ENCODE data around the gene STAP2. TPM values are rescaled to one million over a fixed set of nuclear protein-coding genes. Genes with fewer than 3 reads are reported as not detected.
"Not testable (repeated sequence)": the region's sequence is repeated elsewhere in the genome, so short reads cannot be mapped to it uniquely, and the experiment has no call there.

Gene STAP2
- total and polyA plus RNA-seq, 8 donors = 17.4 to 65.5 (median 26.9) TPM

GRCh38 chr19:4350726-4351125 is 12.1 kb upstream of the STAP2 start:
- Histone ChIP-seq H3K36me3 (no peaks in the 10 kb centered on the region), H3K4me1 (peaks cover 0 to 3% (median 0%) of the 10 kb centered on the region in 3 donors), H3K27me3 (no peaks in the 10 kb centered on the region), H3K4me3 (no peak overlapping the region), H3K27ac (no peak overlapping the region), H3K9me3 (no peaks in the 10 kb centered on the region)
- ATAC-seq = no peak
- no peak for DNase-seq
- no peak for FAIRE-seq
- no peak for TF ChIP-seq CTCF (IDR thresholded peaks at IDR 0.05)
- 96% methylated on average over 9 of the region's 9 CpGs for WGBS, 2 donors
- intact Hi-C loops (cut with DNase I) = loop anchor here in 2 of 3 donors (5.0 to 10.0 kb wide), 2 partner anchors 83 to 86 kb away; no protein-coding TSS in a partner anchor

GRCh38 chr19:4350111-4350510 is 11.5 kb upstream of the STAP2 start:
- intact Hi-C loops (cut with DNase I) = loop anchor here in 2 of 3 donors (5.0 to 10.0 kb wide), 2 partner anchors 83 to 85 kb away; no protein-coding TSS in a partner anchor
- FAIRE-seq (no peak), ATAC-seq (no peak)

GRCh38 chr19:4349225-4349624 is 10.6 kb upstream of the STAP2 start:
- H3K27ac ChIP-seq; H3K4me3 ChIP-seq; H3K36me3 ChIP-seq; intact Hi-C loops (cut with DNase I); DNase-seq; H3K27me3 ChIP-seq; ATAC-seq; H3K9me3 ChIP-seq; FAIRE-seq; H3K4me1 ChIP-seq: not testable (repeated sequence)
- 95% methylated on average over 13 to 16 of the region's 16 CpGs for WGBS, 2 donors

More at GRCh38 chr19:4350111-4350510, 11.5 kb upstream of the STAP2 start:
- Histone ChIP-seq H3K4me1 (peaks cover 0 to 8% (median 0%) of the 10 kb centered on the region in 3 donors), H3K36me3 (no peaks in the 10 kb centered on the region), H3K9me3 (no peaks in the 10 kb centered on the region), H3K27ac (no peak overlapping the region), H3K27me3 (no peaks in the 10 kb centered on the region), H3K4me3 (no peak overlapping the region)
- no peak for TF ChIP-seq CTCF (IDR thresholded peaks at IDR 0.05)
- DNase-seq = no peak
- WGBS, 2 donors = 85 to 87% methylated on average over 8 of the region's 8 CpGs

- no peaks in the 10 kb centered on the region for H3K36me3 ChIP-seq
- no peak overlapping the region for H3K4me3 ChIP-seq
- WGBS, 2 donors = 82 to 93% methylated on average over 6 of the region's 6 CpGs
- H3K4me1 ChIP-seq = peaks cover 0 to 11% (median 6%) of the 10 kb centered on the region in 3 donors
- FAIRE-seq = no peak
- ATAC-seq = no peak
- no peak overlapping the region for H3K27ac ChIP-seq
- no peak for DNase-seq
- TF ChIP-seq CTCF (IDR thresholded peaks at IDR 0.05) = no peak
- H3K27me3 ChIP-seq = no peaks in the 10 kb centered on the region
- no peaks in the 10 kb centered on the region for H3K9me3 ChIP-seq
- intact Hi-C loops (cut with DNase I) = no loop called here
These were observed 8.9 kb upstream of the STAP2 start for GRCh38 chr19:4347521-4347920.

GRCh38 chr19:4346020-4346383 is 7.4 kb upstream of the STAP2 start:
- 72 to 77% methylated on average over 6 of the region's 6 CpGs for WGBS, 2 donors
- no peak for FAIRE-seq
- Histone ChIP-seq H3K27me3 (no peaks in the 10 kb centered on the region), H3K27ac (peak overlapping the region in 2 of 4 donors; percentile 17 to 46), H3K4me1 (peaks cover 5 to 13% (median 6%) of the 10 kb centered on the region in 3 donors), H3K36me3 (no peaks in the 10 kb centered on the region), H3K9me3 (no peaks in the 10 kb centered on the region), H3K4me3 (no peak overlapping the region)
- intact Hi-C loops (cut with DNase I) = no loop called here
- TF ChIP-seq CTCF (IDR thresholded peaks at IDR 0.05) = no peak
- no peak for ATAC-seq
- no peak for DNase-seq
